Pancreas (tissue), 10 donors: ENCODE results near the gene TRIAP1. TPM values are rescaled to one million over a fixed set of nuclear protein-coding genes. Genes with fewer than 3 reads are reported as not detected.

Experiments used
- ATAC-seq, 4 donors: fragments of 200-7000 bp; cut with Tn5 transposase; one replicate each; pipeline versions ENCODE4 v1.8.0 to v1.9.1; 2020; ENCODE audit warnings: mild to moderate bottlenecking in 4 of 4, moderate library complexity in 4 of 4
- DNase-seq, 6 donors: peaks; one replicate each; pipeline ENCODE4 v3.0.0-alpha.2; 2020
- FAIRE-seq: peaks from 2 replicates; lab custom pipeline; 2012; peaks lifted over from hg19 to GRCh38; lab: Jason Lieb, UNC
- H3K27ac ChIP-seq, 4 donors: fragments of 200-600 bp; sonication (generic); 1 replicate in 3 of 4; 2 replicates in 1 of 4; pipeline versions ENCODE4 v1.5.0 to v1.8.0; 2020
- H3K27me3 ChIP-seq, 4 donors: fragments of 200-600 bp; one replicate each; pipeline ENCODE4 v1.8.0; 2021
- H3K36me3 ChIP-seq, 3 donors: fragments of 200-600 bp; sonication (generic) in 1 of 3; one replicate each; pipeline versions ENCODE4 v1.5.0 to v1.8.0; 2020 to 2021
- H3K4me1 ChIP-seq, 3 donors: fragments of 200-600 bp; one replicate each; pipeline ENCODE4 v1.8.0; 2021
- H3K4me3 ChIP-seq, 4 donors: fragments of 200-600 bp; sonication (generic) in 2 of 4; one replicate each; pipeline versions ENCODE4 v1.5.0 to v1.8.0; 2020 to 2021
- H3K9me3 ChIP-seq, 4 donors: fragments of 200-600 bp; one replicate each; pipeline ENCODE4 v1.8.0; 2021
- WGBS, 2 donors: extraction: QIAGEN DNeasy Blood & Tissue Kit; methylation state at CpG; one replicate each; pipeline ENCODE4 v1.1.7; 2013; 5-methylcytosine and 5-hydroxymethylcytosine counted together
- intact Hi-C, 3 donors: fragments of 100-400 bp; cut with DNase I; formaldehyde crosslinking; loops; one replicate each; pipeline versions ENCODE4 v1.11.1 to v1.14.2; 2022
- polyA plus RNA-seq, 2 donors: library from polyadenylated mRNA; stranded (reverse); fragments of 200-250 nt; gene quantifications; one replicate each; pipeline ENCODE4 v1.2.3, GENCODE V29; 2013
- total RNA-seq, 6 donors: library from RNA; stranded (reverse); fragmentation: NEBNext Ultra II Directional in 4 of 6; extraction: Animal tissue kit (Norgen Biotek cat#: 25700) in 4 of 6; gene quantifications; one replicate each; pipeline versions ENCODE4 v1.2.1 to v1.2.4, GENCODE V29; 2021 to 2023
- TF ChIP-seq, protein P1 (sequence below), 4 donors: fragments of 200-600 bp; sonication (generic) in 3 of 4; IDR thresholded peaks; one replicate each; pipeline versions ENCODE4 v1.5.0 to v1.8.0; 2021; ENCODE audit warnings: antibody characterized with exemption in 4 of 4
- donor health status: healthy with polysubstance abuse.
- donor health status: DM: no; HTN: no; CAD: no; lungs with moderate emphysema.
- donor health status: DM: no; HTN: no; CAD: no.
- donor health status: control.
- donor health status: control.
- donor health status: Bipolar disorder and iron deficiency.
- donor health status: DM: yes; HTN: yes; CAD: no.
- donor health status: DM: no; HTN: no; CAD: no.
- donor health status: DM: no; HTN: no; CAD: no.
- donor health status: DM: yes; HTN: yes; CAD: no.

TRIAP1 gene
- total and polyA plus RNA-seq, 8 donors = 13.9 to 25.8 (median 16.3) TPM

DNA sequence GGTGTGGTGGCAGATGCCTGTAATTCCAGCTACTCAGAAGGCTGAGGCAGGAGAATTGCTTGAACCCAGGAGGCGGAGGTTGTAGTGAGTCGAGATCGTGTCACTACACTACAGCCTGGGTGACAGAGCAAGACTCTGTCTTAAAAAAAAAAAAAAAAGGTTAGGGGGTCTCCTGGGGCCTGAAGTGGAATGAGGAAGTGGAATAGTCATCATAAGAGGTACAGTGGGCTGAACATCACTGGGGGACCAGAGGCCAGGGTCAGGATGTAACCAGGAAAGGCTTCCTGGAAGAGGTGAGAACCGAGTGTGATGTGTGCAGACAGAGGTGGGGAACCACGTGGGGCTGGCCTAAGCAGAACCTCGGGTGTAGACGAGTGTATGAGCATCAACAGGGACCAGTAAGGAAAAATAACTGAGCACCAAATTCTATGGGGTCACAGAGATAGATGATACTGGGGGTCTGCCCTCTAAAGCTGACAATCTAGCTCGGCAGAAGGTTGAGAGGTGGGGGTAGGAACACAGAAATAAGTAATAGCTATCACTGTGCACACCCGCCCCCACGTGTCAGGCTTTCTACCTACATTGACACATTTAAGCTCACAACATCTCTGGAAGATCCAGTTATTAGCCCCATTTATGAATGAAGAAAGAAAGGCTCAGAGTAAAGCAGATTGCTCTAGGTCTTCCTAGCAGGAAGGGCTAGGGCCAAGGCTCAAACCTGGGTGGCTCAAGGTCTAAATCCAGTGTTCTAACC, 13.2 kb downstream of the TRIAP1 start:
- no peak for FAIRE-seq
- no peaks in the 10 kb centered on the region for H3K9me3 ChIP-seq
- no peaks in the 10 kb centered on the region for H3K27me3 ChIP-seq
- DNase-seq = no peak
- 57% methylated on average over 10 of the region's 10 CpGs for WGBS, 2 donors
- ATAC-seq = no peak
- no peak overlapping the region for H3K4me3 ChIP-seq
- H3K27ac ChIP-seq = no peak overlapping the region
- H3K36me3 ChIP-seq = no peaks in the 10 kb centered on the region
- TF ChIP-seq, protein P1, sequence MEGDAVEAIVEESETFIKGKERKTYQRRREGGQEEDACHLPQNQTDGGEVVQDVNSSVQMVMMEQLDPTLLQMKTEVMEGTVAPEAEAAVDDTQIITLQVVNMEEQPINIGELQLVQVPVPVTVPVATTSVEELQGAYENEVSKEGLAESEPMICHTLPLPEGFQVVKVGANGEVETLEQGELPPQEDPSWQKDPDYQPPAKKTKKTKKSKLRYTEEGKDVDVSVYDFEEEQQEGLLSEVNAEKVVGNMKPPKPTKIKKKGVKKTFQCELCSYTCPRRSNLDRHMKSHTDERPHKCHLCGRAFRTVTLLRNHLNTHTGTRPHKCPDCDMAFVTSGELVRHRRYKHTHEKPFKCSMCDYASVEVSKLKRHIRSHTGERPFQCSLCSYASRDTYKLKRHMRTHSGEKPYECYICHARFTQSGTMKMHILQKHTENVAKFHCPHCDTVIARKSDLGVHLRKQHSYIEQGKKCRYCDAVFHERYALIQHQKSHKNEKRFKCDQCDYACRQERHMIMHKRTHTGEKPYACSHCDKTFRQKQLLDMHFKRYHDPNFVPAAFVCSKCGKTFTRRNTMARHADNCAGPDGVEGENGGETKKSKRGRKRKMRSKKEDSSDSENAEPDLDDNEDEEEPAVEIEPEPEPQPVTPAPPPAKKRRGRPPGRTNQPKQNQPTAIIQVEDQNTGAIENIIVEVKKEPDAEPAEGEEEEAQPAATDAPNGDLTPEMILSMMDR (IDR thresholded peaks at IDR 0.05) = no peak
- H3K4me1 ChIP-seq = no peaks in the 10 kb centered on the region
- intact Hi-C loops = loop anchor here in 2 of 3 donors (5.0 kb wide), 1 partner anchor 76 kb away; no protein-coding TSS in a partner anchor

DNA sequence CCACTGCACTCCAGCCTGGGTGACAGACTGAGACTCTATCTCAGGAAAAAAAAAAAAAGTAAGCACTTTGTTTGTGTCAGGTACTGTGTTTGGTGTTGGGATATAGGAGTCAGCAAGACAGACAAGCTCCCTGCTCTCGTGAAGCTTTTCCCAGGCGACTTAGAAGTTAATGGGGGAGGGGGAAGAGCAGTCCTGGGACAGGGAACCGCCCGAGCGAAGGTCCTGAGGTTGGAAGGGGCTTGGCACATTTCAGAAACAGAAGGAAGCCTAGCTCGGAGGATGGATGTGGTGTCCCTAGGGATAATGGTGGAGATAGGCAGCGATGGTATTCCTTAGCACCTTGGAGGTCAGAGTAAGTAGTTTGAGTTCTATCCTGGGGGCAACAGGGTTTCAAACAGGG, 16.8 kb downstream of the TRIAP1 start:
- TF ChIP-seq, protein P1 (IDR thresholded peaks at IDR 0.05) = no peak
- Histone ChIP-seq H3K4me3 (no peak overlapping the region), H3K27me3 (no peaks in the 10 kb centered on the region), H3K9me3 (no peaks in the 10 kb centered on the region), H3K36me3 (no peaks in the 10 kb centered on the region), H3K27ac (no peak overlapping the region), H3K4me1 (no peaks in the 10 kb centered on the region)
- no peak for FAIRE-seq
- ATAC-seq = no peak
- intact Hi-C loops = loop anchor here in 1 of 3 donors (10.0 kb wide), 1 partner anchor 65 kb away; the partner anchor contains the start of gene MSI1
- DNase-seq = no peak
- WGBS, 2 donors = 82 to 90% methylated on average over 7 of the region's 7 CpGs

DNA sequence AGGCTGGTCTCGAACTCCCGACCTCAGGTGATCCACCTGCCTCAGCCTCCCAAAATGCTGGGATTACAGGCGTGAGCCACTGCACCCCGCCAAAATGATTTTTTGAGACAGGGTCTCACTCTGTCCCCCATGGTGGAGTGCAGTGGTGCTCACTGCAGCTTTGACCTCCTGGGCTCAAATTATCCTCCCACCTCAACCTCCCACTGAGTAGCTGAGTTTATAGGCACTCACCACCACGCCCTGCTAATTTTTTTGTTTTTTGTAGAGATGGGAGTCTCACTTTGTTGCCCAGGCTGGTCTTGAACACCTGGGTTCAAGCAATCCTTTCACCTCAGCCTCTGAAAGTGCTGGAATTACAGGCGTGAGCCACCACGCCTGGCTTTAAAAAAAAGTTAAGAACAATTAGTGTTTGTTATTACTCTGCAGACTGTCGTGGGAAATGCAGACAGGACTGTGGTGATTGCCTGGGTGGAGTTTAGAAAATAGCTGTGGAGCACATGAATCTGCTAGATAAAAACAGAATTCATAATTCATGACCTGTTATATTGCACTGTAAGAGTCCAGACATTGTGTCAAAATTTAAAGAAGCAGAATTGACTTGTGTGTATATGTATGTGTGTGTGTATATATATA, 17.5 kb downstream of the TRIAP1 start:
- intact Hi-C loops = loop anchor here in 1 of 3 donors (10.0 kb wide), 1 partner anchor 64 kb away; the partner anchor contains the start of gene MSI1
- Histone ChIP-seq H3K36me3 (no peaks in the 10 kb centered on the region), H3K4me1 (no peaks in the 10 kb centered on the region), H3K27me3 (no peaks in the 10 kb centered on the region), H3K4me3 (no peak overlapping the region), H3K9me3 (no peaks in the 10 kb centered on the region), H3K27ac (no peak overlapping the region)
- DNase-seq (no peak), ATAC-seq (no peak), FAIRE-seq (no peak)
- TF ChIP-seq, protein P1 (IDR thresholded peaks at IDR 0.05) = no peak
- 61 to 74% methylated on average over 8 of the region's 8 CpGs for WGBS, 2 donors

DNA sequence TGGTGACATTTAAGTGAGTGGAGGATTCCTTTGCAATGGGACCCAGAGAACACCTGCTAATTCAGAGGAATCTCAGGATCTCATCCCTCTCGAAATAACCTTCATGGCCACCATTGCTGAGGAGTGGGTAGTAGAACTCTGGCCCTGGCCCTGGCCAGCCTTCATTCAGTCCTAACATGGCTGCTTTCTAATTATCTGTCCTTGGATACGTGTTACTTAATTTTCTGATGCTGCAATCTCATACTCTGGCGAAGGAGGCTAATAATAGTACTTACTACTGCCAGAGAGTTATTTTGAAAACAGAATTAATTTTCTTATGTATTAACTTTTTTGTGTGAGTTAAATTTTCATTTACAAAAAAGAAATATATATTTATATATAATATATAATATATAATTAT, 20.4 kb downstream of the TRIAP1 start:
- H3K4me3 ChIP-seq = no peak overlapping the region
- WGBS, 2 donors = 63 to 72% methylated on average over 3 of the region's 3 CpGs
- FAIRE-seq (no peak), ATAC-seq (no peak), DNase-seq (no peak)
- intact Hi-C loops = loop anchor here in 1 of 3 donors (10.0 kb wide), 1 partner anchor 61 kb away; the partner anchor contains the start of gene MSI1
- no peaks in the 10 kb centered on the region for H3K9me3 ChIP-seq
- TF ChIP-seq, protein P1 (IDR thresholded peaks at IDR 0.05) = no peak
- H3K4me1 ChIP-seq = no peaks in the 10 kb centered on the region
- no peak overlapping the region for H3K27ac ChIP-seq
- H3K36me3 ChIP-seq = no peaks in the 10 kb centered on the region
- no peaks in the 10 kb centered on the region for H3K27me3 ChIP-seq
